Erythroblast (primary cell): ENCODE measurements around the gene FAM131C.

Experiments used
- GATA1 ChIP-seq: IDR thresholded peaks from 2 replicates; pipeline ENCODE4 v1.6.1; 2011; ENCODE audit warnings: low read depth, mild to moderate bottlenecking, control low read depth, low read length, moderate library complexity
- POLR2A ChIP-seq: IDR thresholded peaks from 2 replicates; pipeline ENCODE4 v1.6.1; 2011; ENCODE audit warnings: mild to moderate bottlenecking, low read length

DNA sequence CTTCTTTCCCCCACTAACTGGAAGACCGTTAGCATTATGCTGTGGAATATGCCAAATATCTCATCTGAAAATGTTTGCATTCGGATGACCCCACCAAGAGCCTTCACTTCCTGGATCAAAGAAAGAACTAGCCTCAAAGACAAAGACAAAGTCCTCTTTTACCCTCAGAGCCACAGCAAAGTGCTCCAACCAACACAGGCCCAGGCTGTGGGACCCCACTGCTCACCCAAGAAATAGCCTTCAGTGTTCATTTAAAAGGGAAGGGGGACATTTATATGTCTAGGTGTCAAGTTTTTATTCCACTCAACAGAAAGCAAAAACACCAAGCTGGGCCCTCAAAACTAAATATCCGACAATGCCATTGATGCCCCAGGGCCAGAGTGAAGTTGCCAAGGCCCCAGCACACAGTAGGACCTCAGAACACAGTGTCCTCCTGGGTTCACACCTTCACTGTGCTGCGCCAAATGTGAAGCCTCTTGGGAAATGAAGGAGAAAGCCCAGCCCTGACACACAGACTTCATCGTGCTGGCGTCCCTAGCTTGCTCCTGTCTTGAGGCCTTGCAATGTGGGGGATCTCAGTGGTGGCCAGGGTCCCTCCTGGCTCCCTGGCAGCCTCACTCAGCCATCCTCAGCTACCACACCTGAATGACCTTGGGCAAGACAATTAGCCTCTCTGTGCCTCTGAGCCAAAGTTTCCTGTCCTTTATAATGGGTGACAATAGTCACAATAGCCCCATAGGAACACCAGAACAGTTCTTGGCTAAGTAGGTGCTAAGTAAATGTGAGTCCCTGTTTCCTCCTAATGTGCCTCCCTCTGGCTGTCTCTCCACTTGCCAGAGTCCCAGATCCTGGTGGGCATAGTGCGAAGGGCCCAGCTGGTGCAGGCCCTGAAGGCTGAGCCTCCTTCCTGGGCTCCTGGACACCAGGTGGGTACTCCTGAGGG, 18.6 kb downstream of the FAM131C start:
- no peak for TF ChIP-seq POLR2A
- TF ChIP-seq GATA1, result no peak
